GM18517 (cell line): ENCODE data around the gene SPEF1.
"Not testable (repeated sequence)": the region's sequence is repeated elsewhere in the genome, so short reads cannot be mapped to it uniquely, and the experiment has no call there.

Source experiments
- ATAC-seq: cut with Tn5 transposase; IDR thresholded peaks from one replicate; pipeline ENCODE4 v1.9.1; 2021; ENCODE audit warnings: mild to moderate bottlenecking, moderate library complexity; ENCODE audit not compliant: unreplicated experiment

Gene SPEF1, protein sequence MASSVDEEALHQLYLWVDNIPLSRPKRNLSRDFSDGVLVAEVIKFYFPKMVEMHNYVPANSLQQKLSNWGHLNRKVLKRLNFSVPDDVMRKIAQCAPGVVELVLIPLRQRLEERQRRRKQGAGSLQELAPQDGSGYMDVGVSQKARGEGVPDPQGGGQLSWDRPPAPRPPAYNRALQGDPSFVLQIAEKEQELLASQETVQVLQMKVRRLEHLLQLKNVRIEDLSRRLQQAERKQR

DNA sequence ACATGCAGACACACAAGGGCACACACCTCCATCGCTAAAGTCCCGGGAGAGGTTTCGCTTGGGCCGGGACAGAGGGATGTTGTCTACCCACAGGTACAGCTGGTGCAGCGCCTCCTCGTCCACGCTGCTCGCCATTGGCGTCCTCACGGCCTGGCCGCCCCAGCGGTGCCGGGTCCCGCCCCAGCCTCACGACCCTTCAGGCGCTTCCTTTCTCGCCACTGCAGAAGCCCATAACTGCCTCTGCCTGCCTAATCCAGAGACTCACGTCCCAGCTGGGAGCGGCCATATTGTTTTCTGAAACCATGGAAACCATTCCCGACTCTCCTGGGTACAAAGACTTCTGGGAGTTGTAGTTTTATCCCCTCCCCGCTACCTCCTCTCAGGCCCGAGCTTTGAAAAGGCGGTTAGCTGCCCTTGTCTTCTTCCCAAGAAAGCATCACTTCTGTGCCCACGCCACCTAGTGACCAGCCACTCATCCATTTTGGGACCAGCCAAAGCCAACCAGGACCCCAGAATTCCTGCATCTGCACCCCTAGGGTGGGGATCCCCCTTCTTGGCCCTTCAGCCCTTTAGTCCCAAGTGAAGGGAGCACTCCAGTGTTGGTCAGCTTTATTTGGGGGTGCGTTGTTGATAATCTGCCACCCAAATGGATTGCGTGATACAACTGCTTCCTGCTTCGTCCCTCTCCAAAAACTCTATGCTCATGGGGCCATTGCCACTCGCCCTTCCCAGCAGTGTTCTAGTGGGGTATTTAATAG lies at the start of gene SPEF1:
Gene SPEF1 (minus strand): TSS at position 296 of the 758 bp plus-strand sequence. CDS start 161 bp downstream, at position 135.
- ATAC-seq, result no peak

DNA sequence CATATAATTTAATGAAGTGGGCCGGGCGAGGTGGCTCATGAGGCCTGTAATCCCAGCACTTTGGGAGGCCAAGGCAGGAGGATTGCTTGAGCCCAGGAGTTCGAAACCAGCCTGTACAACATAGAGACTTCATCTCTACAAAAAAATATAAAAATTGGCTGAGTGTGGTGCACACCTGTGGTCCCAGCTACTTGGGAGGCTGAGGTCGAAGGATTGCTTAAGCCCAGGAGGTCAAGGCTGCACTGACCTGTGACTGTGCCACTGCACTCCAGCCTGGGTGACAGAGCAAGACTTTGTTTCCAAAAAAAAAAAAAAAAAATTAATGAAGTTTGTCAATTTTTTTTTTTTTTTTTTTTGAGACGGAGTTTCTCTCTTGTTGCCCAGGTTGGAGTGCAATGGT lies 48.6 kb upstream of the SPEF1 start:
- not testable (repeated sequence) for ATAC-seq

DNA sequence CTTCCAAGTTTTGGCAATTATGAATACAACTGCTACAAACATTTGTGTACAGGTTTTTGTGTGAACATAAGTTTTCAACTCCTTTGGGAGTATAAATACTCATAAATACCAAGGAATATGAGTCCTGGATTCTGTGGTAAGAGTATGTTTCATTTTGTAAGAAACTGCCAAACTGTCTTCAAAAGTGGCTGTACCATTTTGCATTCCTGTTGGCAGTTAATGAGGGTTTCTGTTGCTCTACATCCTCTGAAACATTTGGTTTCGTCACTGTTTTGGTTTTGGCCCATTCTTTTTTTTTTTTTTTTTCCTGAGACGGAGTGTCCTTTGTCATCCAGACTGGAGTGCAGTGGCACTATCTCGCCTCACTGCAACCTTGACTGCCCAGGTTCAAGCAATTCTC lies 47.5 kb upstream of the SPEF1 start:
- no peak for ATAC-seq

DNA sequence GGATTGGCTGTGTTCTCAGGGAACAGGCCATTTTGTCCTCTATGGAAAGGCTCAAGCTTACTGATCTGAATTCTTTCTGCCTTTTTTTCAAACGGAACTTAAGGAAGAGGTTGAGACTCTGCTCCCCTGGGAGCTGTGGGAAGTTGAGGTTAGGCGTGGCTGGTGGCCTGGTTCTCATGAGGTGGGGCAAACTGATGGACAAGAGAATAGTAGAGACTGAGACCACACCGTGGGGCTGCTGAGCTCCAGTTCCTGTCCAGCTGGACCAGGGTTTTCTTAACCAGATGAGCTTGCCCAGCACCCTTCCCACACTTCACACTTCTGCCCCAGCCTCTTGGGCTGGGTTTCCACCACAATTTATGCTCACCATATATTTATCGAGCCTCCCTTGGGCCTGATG lies 45.2 kb upstream of the SPEF1 start:
- ATAC-seq, result no peak

DNA sequence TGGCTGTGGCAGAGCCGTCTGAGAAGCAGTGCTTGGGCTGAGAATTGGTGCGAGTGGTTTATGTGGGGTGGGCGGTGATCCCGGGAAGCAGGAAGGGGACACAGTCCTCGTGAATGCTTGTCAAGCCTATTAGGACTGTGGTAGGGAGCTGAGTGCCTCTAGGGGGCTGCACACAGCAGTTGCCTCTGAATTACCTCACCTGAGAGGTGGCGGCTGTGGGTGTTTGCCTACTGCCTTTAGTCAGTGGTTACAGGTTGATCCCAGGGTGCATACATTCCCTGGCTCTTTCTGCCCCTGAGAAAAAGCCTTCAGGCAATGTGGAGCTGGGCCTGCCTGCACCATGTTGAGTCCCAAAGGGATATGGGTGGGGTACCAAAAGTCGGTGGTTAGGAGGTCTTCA lies 44.3 kb upstream of the SPEF1 start:
- no peak for ATAC-seq

DNA sequence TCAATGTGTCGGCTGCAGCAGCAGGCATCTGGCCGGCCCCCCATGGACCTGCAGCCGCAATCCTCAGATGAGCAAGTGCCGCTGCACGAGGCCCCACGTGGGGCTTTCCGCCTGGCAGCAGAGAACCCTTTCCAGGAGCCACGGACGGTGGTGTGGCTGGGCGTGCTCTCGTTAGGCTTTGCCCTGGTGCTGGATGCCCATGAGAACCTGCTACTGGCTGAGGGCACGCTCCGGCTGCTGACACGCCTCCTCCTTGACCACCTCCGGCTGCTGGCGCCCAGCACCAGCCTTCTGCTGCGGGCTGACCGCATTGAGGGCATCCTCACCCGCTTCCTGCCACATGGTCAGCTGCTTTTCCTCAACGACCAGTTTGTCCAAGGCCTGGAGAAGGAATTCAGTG lies 42.6 kb upstream of the SPEF1 start:
- no peak for ATAC-seq

DNA sequence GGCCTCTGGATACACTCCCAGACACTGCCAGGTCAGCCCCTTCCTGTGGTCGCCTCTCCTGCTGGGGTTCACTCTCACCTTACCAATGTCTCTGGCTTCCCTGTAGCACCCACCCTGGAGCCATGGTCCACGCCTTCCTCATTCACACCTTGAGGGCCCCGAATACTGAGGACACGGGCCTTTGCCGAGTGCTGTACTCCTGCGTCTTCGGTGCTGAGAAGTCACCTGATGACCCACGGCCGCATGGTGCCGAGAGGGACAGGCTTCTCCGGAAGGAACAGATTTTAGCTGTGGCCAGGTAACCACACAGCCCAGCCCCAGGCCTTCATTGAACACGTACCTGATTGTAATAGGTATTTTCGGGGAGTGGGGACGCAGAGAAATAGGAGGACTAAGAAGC lies 40.7 kb upstream of the SPEF1 start:
- no peak for ATAC-seq

DNA sequence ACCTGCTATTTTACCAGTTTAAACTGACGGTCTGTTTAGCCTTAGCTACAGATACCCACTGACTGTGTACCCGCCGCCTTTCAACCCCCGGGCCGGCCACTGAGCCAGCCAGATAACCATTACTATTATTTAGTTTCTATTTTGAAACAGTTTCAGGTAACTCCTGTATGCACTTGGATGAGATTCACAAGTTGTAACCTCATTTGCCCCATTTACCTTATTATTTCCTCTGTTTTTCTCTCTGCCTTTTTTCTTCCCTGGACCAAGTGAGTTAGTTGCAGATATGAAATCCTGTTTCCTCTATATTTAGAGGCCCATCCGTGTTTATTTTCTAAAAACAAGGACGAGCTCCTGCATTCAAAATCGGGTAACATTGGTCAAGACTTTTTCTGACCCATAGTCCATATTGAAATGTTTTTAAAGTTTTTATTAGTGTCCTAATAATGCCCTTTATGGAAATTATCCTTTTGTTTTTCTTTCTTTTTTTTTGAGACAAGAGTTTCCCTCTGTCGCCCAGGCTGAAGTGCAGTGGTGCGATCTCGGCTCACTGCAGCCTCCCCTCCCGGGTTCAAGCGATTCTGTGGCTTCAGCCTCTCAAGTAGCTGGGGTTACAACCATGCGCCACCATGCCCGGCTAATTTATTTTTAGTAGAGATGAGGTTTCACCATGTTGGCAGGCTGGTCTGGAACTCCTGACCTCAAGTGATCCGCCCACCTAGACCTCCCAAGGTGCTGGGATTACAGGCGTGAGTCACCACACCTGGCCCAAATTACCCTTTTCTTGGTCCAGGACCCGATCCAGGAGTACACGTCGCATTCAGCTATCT lies 39.9 kb upstream of the SPEF1 start:
- ATAC-seq, result no peak

DNA sequence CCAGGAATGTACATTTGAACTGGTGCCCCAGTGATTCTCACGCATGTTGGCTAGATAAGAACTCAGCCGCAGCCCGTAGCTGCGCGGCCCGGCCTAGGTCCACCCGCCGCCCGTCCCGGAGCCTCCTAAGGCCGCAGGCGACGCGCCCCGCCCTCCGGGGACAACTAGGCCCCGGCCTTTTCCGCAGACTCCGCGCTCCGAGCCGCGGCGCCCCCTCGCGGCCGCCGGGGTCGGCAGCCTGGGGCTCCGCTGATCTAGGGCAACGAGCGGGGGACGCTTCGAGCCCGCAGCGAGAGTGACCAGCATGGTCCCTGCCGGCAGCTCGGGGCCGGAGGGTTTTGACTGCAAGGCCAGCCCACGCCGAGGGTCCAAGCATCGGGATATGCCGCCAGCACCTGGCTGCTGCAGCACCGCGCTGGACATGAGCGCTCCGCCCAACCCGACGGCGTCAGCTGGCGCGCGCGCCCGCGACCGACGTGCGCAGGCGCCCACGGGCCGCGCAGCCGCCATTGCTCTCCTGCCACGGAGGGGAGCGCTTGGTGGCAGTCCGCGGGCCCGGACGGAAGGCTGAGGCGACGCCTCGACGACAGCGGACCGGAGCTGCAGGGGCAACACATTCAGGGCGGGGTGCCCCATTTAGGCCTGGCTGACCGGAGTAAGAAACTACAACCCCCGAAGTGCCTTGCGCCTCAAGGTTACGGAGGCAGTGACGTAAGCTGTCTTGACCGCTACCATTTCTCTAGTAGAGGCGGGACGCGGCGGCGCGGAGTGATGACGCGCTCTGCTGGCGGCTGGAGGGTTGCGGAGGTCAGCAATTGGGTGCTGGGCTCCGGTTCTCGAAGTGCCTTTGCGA lies 39.0 kb upstream of the SPEF1 start, which contains the start of gene AP5S1:
Gene AP5S1 (plus strand): TSS at position 500 of the 853 bp plus-strand sequence. CDS start 1,571 bp downstream, outside the sequence.
- ATAC-seq, result peak; percentile 79

DNA sequence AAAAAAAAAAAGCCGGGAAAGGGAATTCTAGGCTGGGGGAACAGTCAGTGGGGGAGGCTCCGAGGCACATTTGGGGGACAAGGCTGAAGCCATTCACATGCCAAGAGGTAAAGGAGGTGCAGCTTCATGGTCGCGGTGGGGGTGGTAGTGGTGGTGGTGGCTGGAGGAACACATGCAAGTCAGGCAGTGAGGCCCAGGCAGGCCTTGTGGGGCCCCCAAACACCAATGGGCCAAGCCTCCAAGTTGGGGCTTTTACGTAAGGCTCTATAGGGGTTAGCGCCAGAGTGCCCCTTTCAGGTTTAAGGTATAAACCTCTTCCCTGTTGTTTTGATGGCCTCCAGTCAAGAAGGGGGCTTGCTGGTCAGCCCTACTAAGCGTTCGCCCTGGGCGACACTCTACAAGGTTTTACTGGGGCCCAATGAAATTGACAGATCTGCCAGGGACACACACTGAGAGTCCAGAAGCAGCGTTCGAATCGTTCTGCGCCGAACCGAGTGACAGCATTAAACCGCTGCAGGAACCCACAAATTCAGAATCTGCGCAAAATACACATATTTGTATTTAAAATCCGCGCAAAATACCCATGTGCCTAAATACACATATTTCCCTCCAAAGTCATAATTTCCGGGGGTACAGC lies 38.3 kb upstream of the SPEF1 start:
- ATAC-seq, result no peak

DNA sequence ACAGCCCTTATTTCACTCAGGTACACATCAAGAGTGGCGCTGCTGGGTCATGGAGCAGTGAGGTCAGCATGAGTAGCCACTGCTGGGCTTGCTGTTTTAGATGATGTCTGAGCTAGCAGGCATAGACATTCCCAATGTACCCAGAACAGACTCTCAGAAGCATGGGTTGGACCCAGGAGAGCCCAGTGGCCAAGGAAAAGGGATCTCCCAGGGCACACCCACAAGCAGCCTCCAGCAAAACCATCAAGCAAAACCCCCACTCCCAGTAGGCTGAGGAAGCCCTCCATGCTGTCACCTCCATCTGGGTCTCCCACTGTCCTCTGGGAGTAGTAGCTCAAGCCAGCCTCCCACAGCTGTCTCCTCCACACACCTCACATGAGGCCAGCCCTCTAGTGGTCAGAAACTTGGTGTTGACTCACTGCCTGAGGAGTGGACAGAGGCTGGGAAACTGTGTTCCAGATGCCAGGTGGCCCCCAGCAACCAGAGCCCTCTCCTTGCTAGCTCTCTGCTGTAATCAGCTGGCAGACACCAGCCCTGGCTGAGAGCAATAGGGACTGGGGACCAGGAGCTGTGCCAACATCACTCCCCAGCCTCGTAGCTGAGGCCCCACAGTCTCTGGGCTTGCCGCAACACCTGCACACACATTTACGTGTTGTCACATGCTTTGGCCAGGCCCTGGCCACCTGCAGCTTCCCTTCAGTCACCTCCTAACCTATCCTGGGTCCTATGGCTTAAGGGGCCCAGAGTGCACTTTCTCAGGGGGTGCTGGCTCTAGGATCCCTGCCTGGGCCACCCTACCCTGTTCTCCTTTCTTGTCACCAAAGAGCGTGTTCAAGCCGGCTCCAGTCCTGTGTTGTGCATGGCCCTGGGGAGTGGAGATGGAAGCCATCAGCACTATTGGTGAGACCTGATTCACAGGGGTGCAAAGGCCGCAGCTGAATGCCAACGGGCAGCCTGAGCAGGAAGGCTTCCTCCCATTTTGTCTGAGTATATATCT lies 37.2 kb upstream of the SPEF1 start:
- ATAC-seq, result no peak

DNA sequence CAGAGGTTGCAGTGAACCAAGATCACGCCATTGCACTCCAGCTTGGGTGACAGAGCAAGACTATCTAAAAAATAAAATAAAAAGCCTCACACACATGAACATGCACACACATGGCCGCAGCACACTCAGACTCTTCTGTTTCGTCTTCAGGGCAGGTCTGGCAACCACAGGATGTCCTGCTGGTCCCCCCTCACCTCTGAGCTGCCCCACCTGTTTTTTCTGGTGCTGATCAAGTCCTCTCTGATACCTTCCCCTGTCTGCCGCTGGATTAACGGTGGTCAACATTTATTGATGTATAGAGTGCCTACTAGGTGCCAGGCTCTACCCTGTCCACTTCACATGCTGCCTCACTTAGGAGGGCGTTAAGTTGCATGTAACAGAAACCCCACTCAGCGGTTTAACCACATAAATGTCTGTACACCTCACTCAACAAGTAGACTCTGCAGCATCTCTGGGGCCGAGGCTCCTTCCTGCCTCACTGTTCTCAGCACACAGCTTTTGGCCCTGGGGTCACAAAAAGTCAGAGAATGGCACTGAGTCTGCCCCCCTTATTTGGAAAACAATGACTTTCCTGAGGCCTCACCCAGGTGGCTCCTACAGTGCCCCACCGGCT lies 34.6 kb upstream of the SPEF1 start:
- no peak for ATAC-seq

DNA sequence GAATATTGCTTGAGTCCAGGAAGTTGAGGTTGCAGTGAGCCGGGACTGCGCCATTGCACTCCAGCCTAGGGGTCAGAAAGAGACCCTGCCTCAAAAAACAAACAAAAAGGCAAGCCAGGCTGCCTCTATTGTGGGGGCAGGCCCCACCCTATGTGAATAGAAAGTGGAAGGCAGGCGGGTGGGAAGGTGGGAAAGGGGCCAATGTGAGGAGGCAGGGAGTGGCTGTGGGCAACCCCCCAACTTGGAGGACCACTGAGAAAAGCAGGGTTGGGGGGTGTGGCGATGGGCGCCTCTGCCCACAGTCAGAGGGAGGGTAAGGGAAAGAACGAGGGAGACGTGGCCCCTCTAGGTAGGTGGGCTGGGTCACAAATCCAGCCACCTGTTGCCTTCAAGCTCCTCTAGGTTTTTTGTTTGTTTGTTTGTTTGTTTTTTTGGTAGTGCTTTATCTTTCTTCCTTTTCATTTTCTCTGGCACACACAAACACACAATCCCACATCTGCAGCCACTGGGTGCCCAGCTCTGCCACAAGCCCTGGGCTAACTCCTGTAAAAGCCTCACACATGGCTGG lies 33.8 kb upstream of the SPEF1 start:
- no peak for ATAC-seq

DNA sequence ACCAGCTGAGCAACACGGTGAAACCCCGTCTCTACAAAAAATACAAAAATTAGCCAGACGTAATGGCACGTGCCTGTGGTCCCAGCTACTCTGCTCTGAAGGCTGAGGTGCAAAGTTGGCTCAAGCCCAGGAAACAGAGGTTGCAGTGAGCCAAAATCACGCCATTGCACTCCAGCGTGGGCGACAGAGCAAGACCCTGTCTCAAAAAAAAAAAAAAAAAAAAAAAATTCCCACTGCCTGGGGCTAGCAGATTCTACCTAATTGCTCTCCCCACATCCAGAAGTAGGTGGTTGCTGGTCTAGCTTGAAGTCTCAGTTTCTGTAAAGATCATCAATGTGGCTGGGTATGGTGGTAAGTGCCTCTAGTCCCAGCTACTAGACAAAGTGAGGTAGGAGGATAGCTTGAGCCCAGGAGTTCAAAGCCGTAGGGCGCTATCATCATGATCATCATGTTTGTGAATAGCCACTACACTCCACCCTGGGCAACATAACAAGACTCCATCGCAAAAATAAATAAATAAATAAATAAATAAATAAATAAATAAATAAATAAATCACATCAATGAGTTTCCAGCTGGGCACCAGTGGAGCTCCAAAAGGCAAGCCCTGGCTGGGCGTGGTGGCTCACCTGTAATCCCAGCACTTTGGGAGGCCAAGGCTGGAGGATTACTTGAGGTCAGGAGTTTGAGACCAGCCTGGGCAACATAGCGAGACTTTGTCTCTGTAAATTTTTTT lies 32.8 kb upstream of the SPEF1 start:
- ATAC-seq, result no peak

DNA sequence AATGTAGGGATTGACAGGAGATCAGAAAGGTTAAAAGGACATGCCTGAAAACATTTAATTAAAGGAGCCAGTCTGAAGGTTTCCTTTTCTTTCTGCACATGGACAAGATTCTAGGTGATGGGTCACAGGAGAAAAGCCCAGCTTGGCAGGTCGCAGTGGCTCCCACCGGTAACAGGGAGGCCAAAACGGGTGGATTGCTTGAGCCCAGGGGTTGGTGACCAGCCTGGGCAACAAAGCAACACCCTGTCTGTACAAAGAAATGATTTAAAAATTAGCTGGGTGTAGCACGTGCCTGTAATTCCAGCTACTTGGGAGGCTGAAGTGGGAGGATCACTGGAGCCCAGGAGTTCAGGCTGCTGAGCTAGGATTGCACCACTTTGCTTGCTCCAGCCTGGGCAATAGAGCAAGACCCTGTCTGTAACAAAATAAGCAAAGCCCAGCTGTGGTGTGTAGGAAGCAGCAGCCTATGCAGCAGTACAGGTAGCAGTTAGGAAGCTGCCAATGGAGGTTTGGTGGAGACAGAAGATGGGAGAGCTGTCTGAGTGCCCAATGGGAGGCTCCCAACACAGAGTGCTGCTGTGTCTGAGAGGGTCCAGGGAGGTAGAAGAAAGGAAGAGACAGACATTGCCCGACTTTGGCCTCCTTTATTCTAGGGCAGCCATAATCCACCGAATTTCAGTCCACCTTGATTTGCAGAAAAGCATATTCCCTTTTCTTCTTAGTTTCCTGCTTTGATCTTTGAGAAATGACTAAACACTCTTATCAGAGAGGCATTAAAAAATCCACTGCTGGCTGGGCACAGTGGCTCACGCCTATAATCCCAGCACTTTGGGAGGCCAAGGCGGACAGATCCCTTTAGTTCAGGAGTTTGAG lies 32.0 kb upstream of the SPEF1 start:
- ATAC-seq, result no peak

DNA sequence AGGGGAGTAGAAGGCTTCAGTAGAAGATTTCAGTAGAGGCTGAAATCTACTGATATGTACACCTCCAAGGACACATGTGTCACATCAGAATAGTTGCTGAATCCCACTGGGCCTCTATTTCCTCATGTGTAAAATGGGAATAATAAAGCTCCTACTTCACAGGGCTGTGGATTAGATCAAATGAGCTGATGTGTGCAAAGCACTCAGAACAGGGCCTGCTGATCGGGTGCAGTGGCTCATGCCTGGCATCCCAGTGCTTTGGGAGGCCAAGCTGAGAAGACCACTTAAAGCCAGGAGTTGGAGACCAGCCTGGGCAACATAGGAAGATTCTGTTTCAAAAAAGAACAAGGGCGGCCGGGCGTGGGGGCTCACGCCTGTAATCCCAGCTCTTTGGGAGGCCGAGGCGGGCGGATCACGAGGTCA lies 31.0 kb upstream of the SPEF1 start:
- no peak for ATAC-seq
